SJSA1 (cell line): ENCODE results near the gene SRP54. TPM values are rescaled to one million over a fixed set of nuclear protein-coding genes. Genes with fewer than 3 reads are reported as not detected.
"Not testable (repeated sequence)": the region's sequence is repeated elsewhere in the genome, so short reads cannot be mapped to it uniquely, and the experiment has no call there.

Source experiments
- DNase-seq, 2 experiments: peaks; one replicate each; pipeline ENCODE4 v3.0.0-alpha.2; 2015 to 2020; ENCODE audit warnings: low spot score in 2 of 2, low read depth in 1 of 2
- H3K27ac ChIP-seq: fragments of 250-450 bp; sonication (Bioruptor Pico); 2 replicates; pipeline ENCODE4 v1.5.1; 2020; ENCODE audit warnings: mild to moderate bottlenecking, moderate library complexity
- H3K27me3 ChIP-seq: fragments of 250-450 bp; sonication (Bioruptor Pico); replicated peaks from 2 replicates; pipeline ENCODE4 v1.5.1; 2020; ENCODE audit warnings: mild to moderate bottlenecking, moderate library complexity
- H3K36me3 ChIP-seq: fragments of 250-450 bp; sonication (Bioruptor Pico); 2 replicates; pipeline ENCODE4 v1.5.1; 2020; ENCODE audit warnings: mild to moderate bottlenecking
- H3K4me1 ChIP-seq: fragments of 250-450 bp; sonication (Bioruptor Pico); replicated peaks from 2 replicates; pipeline ENCODE4 v1.6.1; 2021; ENCODE audit warnings: mild to moderate bottlenecking
- H3K4me3 ChIP-seq: fragments of 250-450 bp; sonication (Bioruptor Pico); 2 replicates; pipeline ENCODE4 v1.5.1; 2020; ENCODE audit warnings: mild to moderate bottlenecking
- H3K9me3 ChIP-seq: fragments of 250-450 bp; sonication (Bioruptor Pico); replicated peaks from 2 replicates; pipeline ENCODE4 v1.5.1; 2020; ENCODE audit warnings: mild to moderate bottlenecking
- total RNA-seq: library from RNA; depleted of rRNA; stranded (reverse); fragments of >200 nt; shearing (Covaris generic); gene quantifications from 2 replicates; pipeline ENCODE4 v1.2.3, GENCODE V29; 2014

SRP54 gene
- total RNA-seq, 1 experiment from 2014 or later: 88.6 TPM

- DNase-seq: no peak
Measured at GRCh38 chr14:34997762-34998161, 15.0 kb downstream of the SRP54 start.

DNA sequence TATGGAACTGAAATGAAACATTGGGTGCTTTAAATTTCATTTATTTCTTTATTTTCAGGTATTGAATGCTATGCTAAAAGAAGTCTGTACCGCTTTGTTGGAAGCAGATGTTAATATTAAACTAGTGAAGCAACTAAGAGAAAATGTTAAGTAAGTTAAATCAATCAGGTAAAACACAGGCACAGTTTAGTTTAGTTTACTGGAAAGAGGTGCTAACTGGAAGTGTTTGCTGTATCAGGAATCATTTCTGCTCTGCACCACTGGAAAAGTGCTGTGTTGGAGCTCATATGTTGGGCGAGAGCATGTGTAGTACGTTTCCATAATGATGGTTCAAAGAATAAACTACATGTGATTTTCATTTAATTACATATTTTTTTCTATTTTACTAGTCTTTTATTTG lies 16.7 kb downstream of the SRP54 start:
- Histone ChIP-seq H3K36me3 (peaks cover 28% of the 10 kb centered on the region), H3K27ac (no peak overlapping the region), H3K27me3 (no peaks in the 10 kb centered on the region), H3K4me3 (no peak overlapping the region), H3K9me3 (no peaks in the 10 kb centered on the region), H3K4me1 (no peaks in the 10 kb centered on the region)
- no peak for DNase-seq

More at GRCh38 chr14:34997762-34998161, 15.0 kb downstream of the SRP54 start:
- Histone ChIP-seq H3K36me3 (peaks cover 19% of the 10 kb centered on the region), H3K9me3 (no peaks in the 10 kb centered on the region), H3K4me3 (no peak overlapping the region), H3K4me1 (no peaks in the 10 kb centered on the region), H3K27ac (no peak overlapping the region), H3K27me3 (no peaks in the 10 kb centered on the region)

DNA sequence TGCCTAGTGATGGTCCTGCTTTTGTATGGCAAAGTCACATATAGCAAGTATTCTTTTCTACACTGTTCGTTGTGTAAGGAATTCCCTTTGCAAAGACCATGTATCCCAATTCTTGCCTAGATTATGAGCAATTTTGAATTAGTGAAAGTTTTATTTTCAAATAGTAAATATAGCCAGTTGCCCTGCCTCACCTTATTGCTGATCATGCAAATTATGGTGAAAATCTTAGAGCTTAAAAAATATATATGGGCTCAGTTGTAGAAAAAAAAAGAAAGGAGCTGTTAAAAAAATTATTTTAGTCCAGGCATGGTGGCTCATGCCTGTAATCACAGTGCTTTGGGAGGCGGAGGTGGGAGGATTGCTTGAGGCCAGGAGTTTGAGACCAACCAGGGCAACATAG lies 18.8 kb downstream of the SRP54 start:
- peaks cover 35% of the 10 kb centered on the region for H3K36me3 ChIP-seq
- H3K9me3 ChIP-seq: no peaks in the 10 kb centered on the region
- no peak overlapping the region for H3K27ac ChIP-seq
- no peak for DNase-seq
- no peaks in the 10 kb centered on the region for H3K27me3 ChIP-seq
- H3K4me3 ChIP-seq: no peak overlapping the region
- no peaks in the 10 kb centered on the region for H3K4me1 ChIP-seq

DNA sequence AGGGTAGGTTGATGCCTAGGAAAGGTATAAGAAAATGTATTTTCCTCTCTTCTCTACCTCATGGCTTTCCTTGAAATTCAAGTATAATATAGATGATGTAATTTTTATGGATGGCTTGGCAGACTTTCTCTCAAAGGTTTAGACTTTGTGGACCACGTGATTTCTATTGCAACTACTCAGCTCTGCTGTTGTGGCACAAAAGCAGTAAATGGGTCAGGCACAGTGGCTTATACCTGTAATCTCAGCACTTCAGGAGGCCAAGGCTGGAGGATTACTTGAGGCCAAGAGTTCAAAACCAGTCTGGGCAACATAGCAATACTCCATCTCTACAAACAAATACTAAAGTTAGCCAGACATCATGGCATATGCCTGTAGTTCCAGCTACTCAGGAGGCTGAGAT lies 22.0 kb downstream of the SRP54 start:
- H3K9me3 ChIP-seq: no peaks in the 10 kb centered on the region

GRCh38 chr14:35016568-35016967 lies 33.8 kb downstream of the SRP54 start:
- Histone ChIP-seq H3K4me3 (no peak overlapping the region), H3K36me3 (peaks cover 76% of the 10 kb centered on the region), H3K9me3 (no peaks in the 10 kb centered on the region), H3K27me3 (no peaks in the 10 kb centered on the region), H3K4me1 (no peaks in the 10 kb centered on the region), H3K27ac (no peak overlapping the region)
- DNase-seq: no peak

More for the DNA sequence above, 22.0 kb downstream of the SRP54 start:
- H3K4me3 ChIP-seq: no peak overlapping the region
- no peaks in the 10 kb centered on the region for H3K4me1 ChIP-seq
- no peak overlapping the region for H3K27ac ChIP-seq
- no peaks in the 10 kb centered on the region for H3K27me3 ChIP-seq
- no peak for DNase-seq
- H3K36me3 ChIP-seq: peaks cover 39% of the 10 kb centered on the region

GRCh38 chr14:35020713-35021112 lies 37.9 kb downstream of the SRP54 start:
- no peaks in the 10 kb centered on the region for H3K4me1 ChIP-seq
- H3K36me3 ChIP-seq: peaks cover 75% of the 10 kb centered on the region
- H3K9me3 ChIP-seq: no peaks in the 10 kb centered on the region
- DNase-seq: no peak
- no peaks in the 10 kb centered on the region for H3K27me3 ChIP-seq
- no peak overlapping the region for H3K27ac ChIP-seq
- no peak overlapping the region for H3K4me3 ChIP-seq

GRCh38 chr14:35028435-35028834 lies 45.6 kb downstream of the SRP54 start:
- no peak overlapping the region for H3K4me3 ChIP-seq
- H3K36me3 ChIP-seq: peaks cover 65% of the 10 kb centered on the region
- H3K4me1 ChIP-seq: no peaks in the 10 kb centered on the region
- H3K27me3 ChIP-seq: no peaks in the 10 kb centered on the region
- H3K27ac ChIP-seq: no peak overlapping the region
- no peak for DNase-seq
- H3K9me3 ChIP-seq: no peaks in the 10 kb centered on the region

DNA sequence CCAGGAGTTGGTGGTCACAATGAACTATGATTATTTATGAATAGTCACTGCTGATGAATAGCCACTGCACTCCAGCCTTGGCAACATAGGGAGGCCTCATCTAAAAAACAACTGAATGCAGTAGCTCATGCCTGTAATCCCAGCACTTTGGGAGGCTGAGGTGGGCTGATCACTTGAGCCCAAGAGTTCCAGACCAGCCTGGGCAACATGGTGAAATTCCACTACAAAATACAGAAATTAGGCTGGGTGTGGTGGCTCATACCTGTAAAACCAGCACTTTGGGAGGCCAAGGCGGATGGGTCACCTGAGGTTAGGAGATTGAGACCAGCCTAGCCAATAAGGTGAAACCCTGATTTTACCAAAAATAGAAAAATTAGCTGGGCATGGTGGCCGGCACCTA lies 49.8 kb downstream of the SRP54 start:
- no peaks in the 10 kb centered on the region for H3K9me3 ChIP-seq
- H3K4me1 ChIP-seq: no peaks in the 10 kb centered on the region
- no peak for DNase-seq
- H3K36me3 ChIP-seq: peaks cover 35% of the 10 kb centered on the region
- no peak overlapping the region for H3K27ac ChIP-seq
- H3K27me3 ChIP-seq: no peaks in the 10 kb centered on the region
- H3K4me3 ChIP-seq: no peak overlapping the region

- no peak for DNase-seq
- Histone ChIP-seq H3K27ac (no peak overlapping the region), H3K9me3 (no peaks in the 10 kb centered on the region), H3K27me3 (no peaks in the 10 kb centered on the region), H3K4me3 (no peak overlapping the region), H3K4me1 (no peaks in the 10 kb centered on the region), H3K36me3 (peaks cover 27% of the 10 kb centered on the region)
Measured at GRCh38 chr14:35034440-35034833, 51.6 kb downstream of the SRP54 start.

DNA sequence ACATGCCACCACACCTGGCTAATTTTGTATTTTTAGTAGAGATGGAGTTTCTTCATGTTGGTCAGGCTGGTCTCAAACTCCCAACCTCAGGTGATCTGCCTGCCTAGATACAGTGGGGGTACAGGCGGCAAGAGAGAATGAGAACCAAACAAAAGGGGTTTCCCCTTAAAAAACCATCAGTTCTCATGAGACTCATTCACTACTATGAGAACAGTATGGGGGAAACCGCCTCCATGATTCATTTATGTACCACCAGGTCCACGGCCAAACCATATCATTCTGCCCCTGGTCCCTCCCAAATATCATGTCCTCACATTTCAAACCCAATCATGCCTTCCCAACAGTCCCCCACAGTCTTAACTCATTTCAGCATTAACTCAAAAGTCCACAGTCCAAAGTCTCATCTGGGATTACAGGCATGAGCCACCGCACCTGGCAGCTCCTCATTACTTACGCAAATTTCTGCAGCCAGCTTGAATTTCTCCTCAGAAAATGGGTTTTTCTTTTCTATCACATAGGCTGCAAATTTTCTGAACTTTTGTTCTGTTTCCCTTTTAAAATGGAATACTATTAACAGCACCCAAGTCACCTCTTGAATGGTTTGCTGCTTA lies 52.3 kb downstream of the SRP54 start:
- not testable (repeated sequence) for H3K4me1 ChIP-seq, DNase-seq, H3K9me3 ChIP-seq, H3K4me3 ChIP-seq, H3K27ac ChIP-seq, H3K27me3 ChIP-seq
- peaks cover 23% of the 10 kb centered on the region for H3K36me3 ChIP-seq

DNA sequence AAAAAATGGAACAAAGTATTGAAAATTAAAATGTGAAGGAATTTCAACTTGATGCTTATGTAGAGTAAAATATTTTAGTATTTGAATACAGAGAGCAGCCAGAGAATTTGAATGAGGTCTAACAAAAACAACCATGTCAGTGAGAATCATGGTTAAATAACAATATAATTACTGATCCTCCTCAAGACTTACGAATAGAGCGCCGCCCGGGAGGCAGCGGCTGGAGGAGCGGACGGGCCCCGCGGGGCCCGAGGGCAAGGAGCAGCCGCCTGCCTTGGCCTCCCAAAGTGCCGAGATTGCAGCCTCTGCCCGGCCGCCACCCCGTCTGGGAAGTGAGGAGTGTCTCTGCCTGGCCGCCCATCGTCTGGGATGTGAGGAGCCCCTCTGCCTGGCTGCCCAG lies 55.5 kb downstream of the SRP54 start:
- not testable (repeated sequence) for H3K27me3 ChIP-seq, H3K9me3 ChIP-seq, DNase-seq, H3K4me1 ChIP-seq, H3K36me3 ChIP-seq, H3K4me3 ChIP-seq, H3K27ac ChIP-seq

DNA sequence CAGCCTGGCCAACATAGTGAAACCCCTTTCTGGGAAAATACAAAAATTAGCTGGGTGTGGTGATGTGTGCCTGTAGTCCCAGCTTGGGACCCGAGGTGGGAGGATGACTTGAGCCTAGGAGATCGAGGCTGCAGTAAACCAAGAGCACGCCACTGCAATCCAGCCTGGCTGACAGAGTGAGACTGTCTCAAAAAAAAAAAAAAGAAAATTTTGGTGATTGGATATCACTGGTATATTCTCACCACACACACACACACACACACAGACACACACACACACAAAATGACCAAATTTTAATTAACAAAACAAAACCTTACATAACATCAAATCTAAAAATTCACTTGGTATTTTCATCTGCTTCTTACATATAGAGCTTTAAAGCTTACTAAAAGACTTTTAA lies 59.8 kb downstream of the SRP54 start:
- Histone ChIP-seq H3K36me3 (peaks cover 5% of the 10 kb centered on the region), H3K4me3 (no peak overlapping the region), H3K27ac (no peak overlapping the region), H3K4me1 (peaks cover 7% of the 10 kb centered on the region), H3K27me3 (no peaks in the 10 kb centered on the region), H3K9me3 (no peaks in the 10 kb centered on the region)
- DNase-seq: no peak

DNA sequence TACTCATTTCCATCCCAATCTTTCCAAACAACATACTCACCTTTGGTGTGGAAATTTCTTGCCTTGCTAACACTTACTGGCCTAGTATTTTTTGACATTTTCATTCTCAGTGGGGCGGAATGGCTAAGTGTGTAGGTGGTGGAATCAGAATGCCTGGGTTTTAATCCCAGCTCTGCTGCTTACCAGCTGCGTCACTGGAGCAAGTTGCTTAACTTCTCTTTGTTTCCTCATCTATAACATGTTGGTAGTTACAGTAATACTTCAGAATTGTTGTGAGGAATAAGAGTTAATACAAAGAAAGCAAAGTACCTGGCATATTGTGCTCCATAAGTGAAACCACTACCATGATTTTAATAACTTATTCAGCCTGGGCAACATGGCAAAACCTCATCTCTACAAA lies 60.3 kb downstream of the SRP54 start:
- Histone ChIP-seq H3K9me3 (no peaks in the 10 kb centered on the region), H3K4me1 (peaks cover 11% of the 10 kb centered on the region), H3K27ac (no peak overlapping the region), H3K27me3 (no peaks in the 10 kb centered on the region), H3K36me3 (peaks cover 9% of the 10 kb centered on the region), H3K4me3 (no peak overlapping the region)
- DNase-seq: no peak

DNA sequence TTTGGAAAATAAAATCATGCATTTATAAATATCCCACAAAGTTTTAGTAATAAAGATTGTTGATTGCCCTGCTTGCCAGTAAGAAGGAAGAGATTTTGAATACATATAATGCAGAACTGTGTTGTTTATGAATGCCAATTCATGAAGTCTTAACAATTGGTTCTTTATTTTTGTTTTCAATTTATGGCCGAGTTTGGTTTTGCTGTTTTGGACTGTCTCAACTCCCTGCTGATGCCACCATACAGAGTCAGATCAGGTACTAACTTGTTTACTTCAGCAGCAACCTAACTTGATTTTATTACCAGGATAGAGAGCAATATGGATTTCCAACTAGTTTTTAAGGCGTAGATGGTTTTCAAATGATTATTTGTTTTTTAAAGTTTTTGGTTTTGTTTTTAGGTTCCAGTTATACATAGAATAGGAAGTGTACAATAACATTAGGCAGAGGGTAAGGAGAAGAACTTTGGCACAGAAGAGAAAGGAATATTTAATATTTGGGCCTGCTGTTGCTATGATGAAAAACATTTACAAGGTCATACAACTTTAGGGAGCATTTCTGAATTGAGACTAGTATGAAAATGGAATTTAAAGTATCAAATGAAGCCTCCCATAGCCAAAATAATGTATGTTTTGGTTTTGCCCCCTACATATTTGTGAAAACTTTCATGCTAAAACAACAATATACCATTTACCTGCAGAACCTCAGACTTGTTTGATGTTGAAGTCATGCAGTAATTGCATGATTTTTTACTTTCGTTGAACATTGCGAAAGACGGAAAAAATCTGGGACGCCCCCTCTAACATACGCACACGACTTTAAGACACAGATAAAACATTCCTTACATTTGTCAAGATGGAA lies 62.4 kb downstream of the SRP54 start:
- Histone ChIP-seq H3K9me3 (no peaks in the 10 kb centered on the region), H3K36me3 (peaks cover 15% of the 10 kb centered on the region), H3K4me1 (peaks cover 11% of the 10 kb centered on the region), H3K27me3 (no peaks in the 10 kb centered on the region), H3K27ac (peak overlapping the region; percentile 82), H3K4me3 (peak overlapping the region; percentile 75)
- no peak for DNase-seq

DNA sequence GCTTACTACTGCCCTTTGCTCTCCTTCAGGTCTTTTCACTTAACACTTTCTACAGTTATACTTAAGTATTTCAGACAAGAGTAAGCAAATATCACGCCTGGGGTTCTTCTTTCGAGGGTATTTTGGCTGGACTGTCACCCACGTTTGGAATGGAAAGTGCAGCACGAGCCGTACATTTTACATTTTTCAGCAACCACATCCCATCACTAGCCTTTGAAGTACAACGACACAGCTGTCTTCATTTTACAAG lies 62.9 kb downstream of the SRP54 start:
- no peaks in the 10 kb centered on the region for H3K27me3 ChIP-seq
- H3K4me3 ChIP-seq: peak overlapping the region; percentile 75
- peaks cover 15% of the 10 kb centered on the region for H3K36me3 ChIP-seq
- H3K4me1 ChIP-seq: peaks cover 11% of the 10 kb centered on the region
- peak overlapping the region; percentile 82 for H3K27ac ChIP-seq
- H3K9me3 ChIP-seq: no peaks in the 10 kb centered on the region
- no peak for DNase-seq
